ENCODE measurements around the gene SPINK6.

The SPINK6 gene, protein sequence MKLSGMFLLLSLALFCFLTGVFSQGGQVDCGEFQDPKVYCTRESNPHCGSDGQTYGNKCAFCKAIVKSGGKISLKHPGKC

DNA sequence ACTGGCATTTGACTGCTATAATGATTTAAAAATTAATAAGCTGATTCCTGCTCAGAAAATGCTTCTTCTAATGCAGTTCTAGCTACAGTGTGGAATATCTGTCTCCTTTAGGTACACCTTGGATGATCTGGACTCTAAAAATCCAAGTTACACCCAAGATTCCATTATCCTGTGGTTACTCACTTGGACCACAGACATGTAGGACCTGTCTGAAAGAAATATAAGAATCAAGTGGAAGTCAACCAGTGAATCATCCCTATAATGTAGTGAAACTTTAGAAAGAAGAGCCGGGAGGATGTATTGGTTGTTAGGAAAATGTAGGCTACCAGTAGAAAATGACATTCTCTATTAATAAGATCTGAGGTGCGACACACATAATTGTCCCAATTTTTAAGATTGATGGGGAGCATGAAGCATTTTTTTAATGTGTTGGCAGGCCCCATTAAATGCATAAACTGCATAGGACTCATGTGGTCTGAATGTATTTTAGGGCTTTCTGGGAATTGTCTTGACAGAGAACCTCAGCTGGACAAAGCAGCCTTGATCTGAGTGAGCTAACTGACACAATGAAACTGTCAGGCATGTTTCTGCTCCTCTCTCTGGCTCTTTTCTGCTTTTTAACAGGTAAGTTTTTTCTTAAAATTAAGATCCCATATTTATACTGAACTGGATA lies at the start of gene SPINK6:
TSS of gene SPINK6 (plus strand) at position 512 of the 673 bp plus-strand sequence. CDS start at position 567, 55 bp downstream.
- no peak within 1 kb of the TSS for H3K27ac Mint-ChIP-seq
- H3K4me1 Mint-ChIP-seq (ENCODE audit: low read depth): no peaks in the 10 kb centered on the region
- no peaks in the 10 kb centered on the region for H3K36me3 Mint-ChIP-seq
- no peaks in the 10 kb centered on the region for H3K9me3 Mint-ChIP-seq (ENCODE audit: low read depth)
- peaks cover 8% of the 10 kb centered on the region for H3K27me3 Mint-ChIP-seq
- no peak within 1 kb of the TSS for H3K4me3 Mint-ChIP-seq

DNA sequence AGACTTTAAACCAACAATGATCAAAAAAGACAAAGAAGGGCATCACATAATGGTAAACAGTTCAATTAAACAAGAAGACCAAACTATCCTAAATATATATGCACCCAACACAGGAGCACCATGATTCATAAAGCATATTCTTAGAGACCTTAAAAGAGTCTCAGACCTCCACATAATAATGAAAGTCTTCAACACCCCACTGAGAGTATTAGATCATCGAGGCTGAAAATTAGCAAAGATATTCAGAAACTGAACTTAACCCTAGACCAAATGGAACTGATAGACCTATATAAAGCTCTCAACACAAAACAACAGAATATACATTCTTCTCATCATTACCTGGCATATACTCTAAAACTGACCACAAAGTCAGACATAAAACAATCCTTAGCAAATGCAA lies 46.2 kb upstream of the SPINK6 start:
- Mint-ChIP-seq H3K27ac (no peak overlapping the region), H3K4me1 (ENCODE audit: low read depth) (no peaks in the 10 kb centered on the region), H3K27me3 (no peaks in the 10 kb centered on the region), H3K4me3 (no peak overlapping the region), H3K36me3 (no peaks in the 10 kb centered on the region), H3K9me3 (ENCODE audit: low read depth) (peaks cover 5% of the 10 kb centered on the region)

DNA sequence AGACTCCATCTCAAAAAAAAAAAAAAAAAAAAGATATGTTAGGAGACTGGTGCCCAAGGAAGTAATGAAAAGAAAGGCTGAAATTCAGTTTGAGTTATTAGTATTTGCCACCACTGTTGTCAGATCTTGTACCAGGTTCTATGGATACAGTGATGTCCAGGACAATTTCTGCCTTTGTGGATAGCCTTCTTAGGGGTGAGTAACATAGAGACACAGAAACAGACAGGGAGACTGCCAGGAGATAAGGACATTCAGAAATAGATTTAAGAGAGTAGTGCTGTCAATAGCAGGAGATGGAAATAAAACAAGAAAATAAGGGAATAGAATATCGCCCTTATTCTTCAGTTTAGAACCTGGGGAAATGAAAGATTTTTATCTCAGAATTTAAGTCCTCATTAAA lies 40.8 kb upstream of the SPINK6 start:
- H3K4me3 Mint-ChIP-seq: no peak overlapping the region
- H3K4me1 Mint-ChIP-seq (ENCODE audit: low read depth): no peaks in the 10 kb centered on the region
- no peaks in the 10 kb centered on the region for H3K36me3 Mint-ChIP-seq
- no peaks in the 10 kb centered on the region for H3K9me3 Mint-ChIP-seq (ENCODE audit: low read depth)
- no peak overlapping the region for H3K27ac Mint-ChIP-seq
- no peaks in the 10 kb centered on the region for H3K27me3 Mint-ChIP-seq

DNA sequence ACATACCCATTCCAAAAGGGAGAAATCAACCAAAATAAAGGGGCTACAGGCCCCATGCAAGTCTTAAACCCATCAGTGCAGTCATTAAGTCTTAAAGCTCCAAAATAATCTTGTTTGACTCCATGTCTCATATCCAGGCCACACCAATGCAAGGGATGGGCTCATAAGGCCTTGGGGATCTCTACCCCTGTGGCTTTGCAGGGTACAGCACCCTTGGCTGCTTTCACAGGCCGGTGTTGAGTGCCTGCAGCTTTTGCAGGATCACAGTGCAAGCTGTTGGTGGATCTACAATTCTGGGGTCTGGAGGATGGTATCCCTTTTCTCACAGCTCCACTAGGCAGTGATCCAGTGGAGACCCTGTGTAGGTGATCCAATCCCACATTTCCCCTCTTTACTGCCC lies 39.5 kb upstream of the SPINK6 start:
- H3K4me1 Mint-ChIP-seq (ENCODE audit: low read depth): no peaks in the 10 kb centered on the region
- H3K27me3 Mint-ChIP-seq: no peaks in the 10 kb centered on the region
- H3K27ac Mint-ChIP-seq: no peak overlapping the region
- no peaks in the 10 kb centered on the region for H3K36me3 Mint-ChIP-seq
- H3K9me3 Mint-ChIP-seq (ENCODE audit: low read depth): no peaks in the 10 kb centered on the region
- no peak overlapping the region for H3K4me3 Mint-ChIP-seq

DNA sequence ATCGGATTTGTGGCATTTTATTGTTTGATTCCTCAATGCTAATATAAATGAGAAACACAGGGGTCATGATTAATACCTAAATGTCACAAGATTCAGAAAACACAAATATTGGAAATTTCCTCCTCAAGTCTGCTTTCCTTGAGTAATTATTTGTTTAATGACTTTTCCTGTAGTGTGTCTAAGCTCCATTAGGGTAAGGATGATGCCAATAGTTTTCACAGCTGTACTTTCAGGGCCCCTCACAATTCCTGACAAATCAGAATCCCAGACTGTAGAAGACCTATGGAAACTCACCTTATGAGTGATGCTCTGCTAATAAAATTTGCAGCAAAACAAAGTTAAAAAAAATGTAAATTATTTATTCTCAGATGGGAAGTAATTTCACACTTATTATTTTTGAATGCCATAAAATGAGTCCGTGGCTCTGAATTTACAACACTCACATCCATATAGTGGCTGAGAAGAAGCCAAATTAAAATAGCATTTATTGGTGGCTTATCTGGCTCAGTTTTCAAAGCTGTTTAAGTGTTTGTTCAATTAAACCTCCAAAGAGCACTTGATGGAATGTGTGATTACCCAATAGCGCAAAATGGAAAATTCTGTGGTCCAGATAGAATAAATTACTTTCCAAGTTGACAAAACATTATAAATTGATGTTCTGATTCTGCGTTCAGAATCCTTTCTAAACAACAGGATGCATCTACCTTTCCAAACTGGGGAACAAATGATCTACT lies 36.1 kb upstream of the SPINK6 start:
- Mint-ChIP-seq H3K36me3 (no peaks in the 10 kb centered on the region), H3K4me3 (no peak overlapping the region), H3K4me1 (ENCODE audit: low read depth) (no peaks in the 10 kb centered on the region), H3K27ac (no peak overlapping the region), H3K27me3 (peaks cover 2% of the 10 kb centered on the region), H3K9me3 (ENCODE audit: low read depth) (no peaks in the 10 kb centered on the region)

DNA sequence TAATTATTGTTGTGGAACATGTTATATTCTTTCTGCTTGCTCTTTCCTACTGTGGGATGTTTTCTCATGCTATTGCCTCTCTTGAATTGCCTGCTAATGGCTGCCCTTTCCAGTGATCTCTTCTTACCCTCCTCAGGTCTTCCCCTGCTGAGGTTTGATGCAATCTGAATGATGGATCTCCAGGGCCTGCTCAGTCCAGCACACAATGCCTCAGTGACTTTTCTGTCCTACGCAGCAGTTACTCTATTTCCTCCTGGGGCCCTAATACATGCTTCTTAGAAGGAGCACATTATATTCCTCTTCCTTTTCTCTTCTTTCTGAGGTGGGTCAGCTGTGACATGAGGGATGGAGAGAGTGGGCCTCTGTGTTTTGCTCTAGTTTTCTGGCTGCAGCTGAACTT lies 34.6 kb upstream of the SPINK6 start, which contains the start of gene SPINK14:
TSS of gene SPINK14 (plus strand) at position 301 of the 400 bp plus-strand sequence. CDS start 1,187 bp downstream, outside the sequence.
- Mint-ChIP-seq H3K4me3 (no peak within 1 kb of the TSS), H3K9me3 (ENCODE audit: low read depth) (no peaks in the 10 kb centered on the region), H3K36me3 (no peaks in the 10 kb centered on the region), H3K27me3 (peaks cover 2% of the 10 kb centered on the region), H3K27ac (no peak within 1 kb of the TSS), H3K4me1 (ENCODE audit: low read depth) (no peaks in the 10 kb centered on the region)

DNA sequence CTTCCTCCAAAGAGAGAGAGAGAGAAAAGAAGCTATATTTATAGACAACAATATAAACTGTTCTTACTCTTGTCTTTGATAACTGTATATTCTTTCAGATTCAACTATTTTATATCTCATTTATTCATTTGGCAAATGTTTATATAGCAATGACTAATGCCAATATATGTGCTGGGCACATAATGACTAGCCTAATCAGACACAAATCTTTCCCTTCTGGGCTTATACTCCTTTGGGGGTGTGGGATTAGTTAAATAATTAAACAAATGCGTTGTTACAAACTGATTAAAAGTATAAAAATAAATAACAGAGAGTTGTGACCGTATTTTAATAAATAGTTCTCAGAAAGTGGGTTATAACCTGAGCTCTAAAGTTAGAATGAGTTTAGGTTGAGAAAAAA lies 30.5 kb upstream of the SPINK6 start:
- H3K4me3 Mint-ChIP-seq: no peak overlapping the region
- H3K27me3 Mint-ChIP-seq: peaks cover 3% of the 10 kb centered on the region
- H3K36me3 Mint-ChIP-seq: no peaks in the 10 kb centered on the region
- H3K4me1 Mint-ChIP-seq (ENCODE audit: low read depth): no peaks in the 10 kb centered on the region
- H3K27ac Mint-ChIP-seq: no peak overlapping the region
- H3K9me3 Mint-ChIP-seq (ENCODE audit: low read depth): no peaks in the 10 kb centered on the region

DNA sequence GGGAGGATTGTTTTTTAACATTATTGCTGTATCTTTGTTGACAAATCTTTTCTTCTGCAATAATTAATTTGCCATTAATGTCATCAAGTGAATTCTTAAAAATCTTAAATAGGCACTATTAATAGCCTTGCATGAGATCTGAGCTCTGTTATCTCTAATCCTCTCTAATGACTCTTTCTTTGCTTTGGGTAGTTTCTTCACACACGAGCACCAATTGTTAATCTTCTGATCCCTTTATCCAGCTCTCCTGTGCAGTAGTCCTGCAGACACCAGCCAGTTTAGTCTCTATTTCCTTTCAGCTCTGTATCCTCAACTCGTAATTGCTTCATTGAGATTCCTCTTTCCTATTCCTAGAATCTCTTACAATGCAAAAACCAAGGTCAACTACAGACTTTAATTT lies 26.4 kb upstream of the SPINK6 start:
- H3K4me3 Mint-ChIP-seq: no peak overlapping the region
- peaks cover 6% of the 10 kb centered on the region for H3K27me3 Mint-ChIP-seq
- H3K36me3 Mint-ChIP-seq: no peaks in the 10 kb centered on the region
- H3K4me1 Mint-ChIP-seq (ENCODE audit: low read depth): no peaks in the 10 kb centered on the region
- no peaks in the 10 kb centered on the region for H3K9me3 Mint-ChIP-seq (ENCODE audit: low read depth)
- H3K27ac Mint-ChIP-seq: no peak overlapping the region

DNA sequence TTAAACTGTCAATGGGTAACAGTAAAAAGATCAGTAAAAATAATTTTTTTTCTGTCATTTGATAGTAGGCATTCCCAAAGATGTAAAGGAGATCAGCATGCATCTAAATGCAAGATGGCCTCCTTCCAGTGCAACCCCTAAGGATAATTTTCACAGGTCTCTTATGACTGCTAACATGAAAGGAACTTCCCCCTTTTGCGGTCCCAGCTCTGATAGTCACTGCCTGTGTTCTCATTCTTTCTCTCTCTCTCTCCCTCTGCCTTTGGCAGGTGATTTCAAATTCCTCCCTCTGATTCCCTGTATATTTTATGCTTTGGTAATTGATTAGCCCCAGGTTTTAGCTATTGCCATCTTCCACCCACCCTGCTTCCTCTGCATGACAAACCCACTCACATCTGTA lies 25.6 kb upstream of the SPINK6 start:
- Mint-ChIP-seq H3K4me3 (no peak overlapping the region), H3K4me1 (ENCODE audit: low read depth) (no peaks in the 10 kb centered on the region), H3K36me3 (no peaks in the 10 kb centered on the region), H3K9me3 (ENCODE audit: low read depth) (no peaks in the 10 kb centered on the region), H3K27me3 (peaks cover 6% of the 10 kb centered on the region), H3K27ac (no peak overlapping the region)

DNA sequence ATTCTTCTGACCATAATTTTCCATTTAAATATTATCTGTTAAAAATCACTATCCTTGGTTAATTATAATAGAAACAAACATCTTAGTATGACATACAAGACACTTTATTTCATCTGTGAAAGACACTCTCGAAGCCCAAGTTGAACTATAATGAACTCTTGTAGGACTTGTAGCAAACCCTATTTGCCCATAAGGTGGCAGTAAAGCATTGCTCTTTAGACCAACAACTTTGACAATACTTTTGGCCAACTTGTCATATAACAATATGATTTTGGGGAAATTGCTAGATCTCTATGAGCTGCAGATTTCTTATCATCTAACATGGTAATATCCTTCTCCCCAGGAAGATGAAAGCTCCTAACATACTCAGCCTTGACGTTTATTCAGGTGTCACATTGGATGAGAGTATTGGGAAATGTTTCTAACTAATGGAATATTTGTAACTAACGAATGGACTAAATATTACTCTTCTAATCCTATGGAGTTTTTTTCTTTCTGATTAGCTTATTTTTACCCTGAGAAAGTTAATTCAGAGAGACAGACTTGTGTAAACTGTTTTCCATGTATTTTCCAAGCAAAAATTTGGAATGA lies 23.5 kb upstream of the SPINK6 start:
- no peak overlapping the region for H3K4me3 Mint-ChIP-seq
- no peak overlapping the region for H3K27ac Mint-ChIP-seq
- no peaks in the 10 kb centered on the region for H3K36me3 Mint-ChIP-seq
- no peaks in the 10 kb centered on the region for H3K4me1 Mint-ChIP-seq (ENCODE audit: low read depth)
- no peaks in the 10 kb centered on the region for H3K9me3 Mint-ChIP-seq (ENCODE audit: low read depth)
- peaks cover 6% of the 10 kb centered on the region for H3K27me3 Mint-ChIP-seq

DNA sequence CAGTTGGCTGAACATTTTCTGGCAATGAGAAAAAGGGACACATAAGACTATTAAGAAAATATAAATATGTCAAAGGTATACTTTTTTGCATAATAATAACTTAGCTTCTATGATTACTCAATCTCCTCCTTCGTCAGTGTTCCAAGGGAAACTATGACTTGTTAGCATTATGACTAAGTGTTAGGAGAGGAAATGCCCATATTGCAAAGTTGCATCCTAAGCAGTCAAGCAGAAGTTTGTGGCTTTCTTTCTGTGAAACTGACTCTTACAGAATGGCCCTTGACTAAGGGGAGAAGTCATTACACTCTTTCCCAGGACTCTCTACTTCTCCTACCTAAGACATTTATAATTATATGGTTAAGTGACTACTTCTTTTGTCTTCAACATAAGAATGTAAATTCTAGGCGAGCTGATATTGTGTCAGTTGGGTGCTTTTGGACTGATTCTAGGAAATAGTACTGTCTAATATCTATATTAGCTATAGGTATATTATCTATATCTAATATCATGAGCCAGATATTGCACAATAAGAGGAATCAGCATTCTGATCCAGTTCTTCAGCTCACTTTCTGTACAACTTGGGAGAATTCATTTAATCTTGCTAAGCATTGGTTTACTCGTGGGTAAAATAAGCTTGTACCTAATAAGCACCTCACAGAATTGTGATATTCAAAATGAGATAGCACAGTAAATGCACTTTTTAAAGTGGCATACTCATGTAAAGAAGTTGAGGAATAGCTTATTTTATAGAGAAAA lies 16.4 kb upstream of the SPINK6 start:
- peaks cover 7% of the 10 kb centered on the region for H3K27me3 Mint-ChIP-seq
- H3K4me3 Mint-ChIP-seq: no peak overlapping the region
- H3K27ac Mint-ChIP-seq: no peak overlapping the region
- no peaks in the 10 kb centered on the region for H3K9me3 Mint-ChIP-seq (ENCODE audit: low read depth)
- H3K4me1 Mint-ChIP-seq (ENCODE audit: low read depth): no peaks in the 10 kb centered on the region
- no peaks in the 10 kb centered on the region for H3K36me3 Mint-ChIP-seq

DNA sequence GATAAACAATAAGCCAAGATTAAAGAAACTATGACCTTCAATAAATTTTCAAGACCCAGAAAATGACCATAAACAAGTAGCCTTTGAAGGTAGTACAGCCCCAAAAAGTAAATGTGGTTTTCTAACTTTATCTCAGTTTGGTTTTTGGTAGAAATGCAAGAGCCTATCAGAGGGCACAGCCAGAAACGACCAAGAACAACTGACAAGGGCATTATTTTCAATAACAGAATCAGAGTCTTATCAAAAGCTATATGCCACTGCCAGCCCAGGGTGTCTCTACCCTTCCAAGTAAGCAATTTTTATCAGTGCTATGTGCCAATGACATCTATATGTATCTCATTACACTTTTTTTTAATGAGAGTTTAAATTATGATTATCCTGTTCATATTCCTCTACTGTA lies 11.8 kb upstream of the SPINK6 start:
- Mint-ChIP-seq H3K9me3 (ENCODE audit: low read depth) (no peaks in the 10 kb centered on the region), H3K4me3 (no peak overlapping the region), H3K27ac (no peak overlapping the region), H3K27me3 (peaks cover 5% of the 10 kb centered on the region), H3K4me1 (ENCODE audit: low read depth) (no peaks in the 10 kb centered on the region), H3K36me3 (no peaks in the 10 kb centered on the region)

DNA sequence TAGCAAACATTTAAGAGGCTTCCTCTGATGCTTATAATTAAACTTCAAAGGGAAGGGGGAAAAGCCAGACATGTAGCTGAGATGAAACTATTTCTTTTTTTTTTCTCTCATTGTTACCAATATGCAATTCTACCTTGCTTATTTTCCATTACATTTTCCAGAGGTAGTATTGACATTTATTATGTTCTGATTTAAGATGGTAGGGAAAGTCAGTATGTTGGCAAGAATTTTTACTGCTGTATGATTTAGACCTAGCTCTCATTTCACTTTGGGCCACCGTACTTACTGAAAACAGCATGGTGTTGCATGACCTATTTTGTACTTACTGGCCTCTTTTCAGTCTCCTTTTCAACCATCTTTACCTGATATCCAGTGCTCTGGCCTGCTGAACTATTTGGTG lies 9.6 kb upstream of the SPINK6 start:
- H3K36me3 Mint-ChIP-seq: no peaks in the 10 kb centered on the region
- H3K4me1 Mint-ChIP-seq (ENCODE audit: low read depth): no peaks in the 10 kb centered on the region
- no peak overlapping the region for H3K27ac Mint-ChIP-seq
- peaks cover 6% of the 10 kb centered on the region for H3K27me3 Mint-ChIP-seq
- H3K4me3 Mint-ChIP-seq: no peak overlapping the region
- H3K9me3 Mint-ChIP-seq (ENCODE audit: low read depth): no peaks in the 10 kb centered on the region

DNA sequence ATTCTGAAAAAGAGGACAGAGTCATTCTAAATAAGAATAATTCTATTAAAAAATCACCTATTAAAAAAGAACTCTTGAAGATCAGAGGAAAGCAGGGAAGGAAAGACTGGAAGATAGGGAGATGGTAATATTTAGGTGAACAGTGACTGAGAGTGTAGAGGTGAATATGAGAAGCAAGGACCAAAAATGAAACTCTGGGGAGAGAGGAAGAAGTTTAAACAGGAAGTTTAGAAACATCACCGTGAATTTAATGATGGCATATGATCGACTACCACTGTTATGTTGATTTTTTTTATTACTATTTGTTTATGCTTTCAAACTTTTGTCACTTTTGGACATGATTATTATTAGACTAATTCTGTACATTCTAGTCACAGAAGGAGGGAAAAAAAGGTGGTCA lies 1.7 kb upstream of the SPINK6 start:
- Mint-ChIP-seq H3K9me3 (ENCODE audit: low read depth) (no peaks in the 10 kb centered on the region), H3K36me3 (no peaks in the 10 kb centered on the region), H3K4me1 (ENCODE audit: low read depth) (no peaks in the 10 kb centered on the region), H3K27ac (no peak overlapping the region), H3K27me3 (peaks cover 5% of the 10 kb centered on the region), H3K4me3 (no peak overlapping the region)

All from activated naive CD8-positive, alpha-beta T cell (primary cell).